MCF 10A (cell line): ENCODE measurements around the gene LRRC56. TPM values are rescaled to one million over a fixed set of nuclear protein-coding genes. Genes with fewer than 3 reads are reported as not detected.

Experiments
- BruUV-seq: library from RNA; stranded (reverse); fragments of 400-500 nt; replicated peaks from 2 replicates; lab custom pipeline; 2021; lab: Mats Ljungman, UMichigan
- CTCF ChIA-PET: fragments of 300-600 bp; sonication (Branson Sonifier 250); formaldehyde crosslinking; extraction: SDS; loops from one replicate; lab custom pipeline; 2021; ENCODE audit warnings: antibody characterized with exemption, inconsistent platforms; lab: Yijun Ruan, JAX
- POLR2A ChIA-PET: fragments of 300-600, 350-650 bp; sonication (Branson Sonifier 250); formaldehyde crosslinking; extraction: SDS; loops from one replicate; lab custom pipeline; 2020; ENCODE audit warnings: antibody characterized with exemption, inconsistent platforms; lab: Yijun Ruan, JAX
- DNase-seq: peaks from one replicate; pipeline ENCODE4 v3.0.0-alpha.2; 2018; ENCODE audit not compliant: unreplicated experiment
- H3K27ac Mint-ChIP-seq: one replicate; pipeline ENCODE4 v1.8.0; 2022; ENCODE audit warnings: mild to moderate bottlenecking, low read depth, mixed read lengths; ENCODE audit not compliant: unreplicated experiment
- H3K27me3 Mint-ChIP-seq: one replicate; pipeline ENCODE4 v1.8.0; 2022; ENCODE audit warnings: mixed read lengths; ENCODE audit not compliant: insufficient read depth, unreplicated experiment
- H3K36me3 Mint-ChIP-seq: one replicate; pipeline ENCODE4 v1.8.0; 2022; ENCODE audit warnings: mild to moderate bottlenecking, moderate library complexity, mixed read lengths; ENCODE audit not compliant: insufficient read depth, unreplicated experiment
- H3K4me1 Mint-ChIP-seq: one replicate; pipeline ENCODE4 v1.8.0; 2022; ENCODE audit warnings: mixed read lengths; ENCODE audit not compliant: insufficient read depth, unreplicated experiment
- H3K4me3 Mint-ChIP-seq: one replicate; pipeline ENCODE4 v1.8.0; 2022; ENCODE audit warnings: mild to moderate bottlenecking, moderate library complexity, mixed read lengths; ENCODE audit not compliant: unreplicated experiment
- H3K9me3 Mint-ChIP-seq: one replicate; pipeline ENCODE4 v1.8.0; 2022; ENCODE audit warnings: mixed read lengths; ENCODE audit not compliant: unreplicated experiment
- intact Hi-C: fragments of 100-400 bp; cut with micrococcal nuclease; formaldehyde crosslinking; loops from 2 replicates; pipeline ENCODE4 v1.14.1; 2022
- total RNA-seq: library from RNA; stranded (reverse); gene quantifications from 2 replicates; pipeline ENCODE4 v1.2.3, GENCODE V29; 2022
- TF ChIP-seq, protein P1 (sequence below): fragments of 200-600 bp; IDR thresholded peaks from one replicate; pipeline ENCODE4 v1.8.0; 2022; ENCODE audit warnings: antibody characterized with exemption, mild to moderate bottlenecking; ENCODE audit not compliant: unreplicated experiment

The LRRC56 gene
- total RNA-seq, 1 experiment from 2014 or later: 0.75 TPM

- H3K27ac Mint-ChIP-seq: peak overlapping the region; percentile 61
- ChIA-PET POLR2A (interaction anchor here (0.8 to 2.9 kb wide), 15 partner anchors 9 to 299 kb away, joined by 3 to 35 read pairs (median 5); partner anchors contain the start of genes PHRF1, PKP3 and RNH1), CTCF (interaction anchor here (0.7 to 3.6 kb wide), 4 partner anchors 11 to 1265 kb away, joined by 3 to 23 read pairs (median 5); no protein-coding TSS in a partner anchor)
- DNase-seq: peak; percentile 85
- no peaks in the 10 kb centered on the region for H3K4me1 Mint-ChIP-seq
- H3K36me3 Mint-ChIP-seq: peaks cover 33% of the 10 kb centered on the region
- H3K9me3 Mint-ChIP-seq: no peaks in the 10 kb centered on the region
- TF ChIP-seq, protein P1, sequence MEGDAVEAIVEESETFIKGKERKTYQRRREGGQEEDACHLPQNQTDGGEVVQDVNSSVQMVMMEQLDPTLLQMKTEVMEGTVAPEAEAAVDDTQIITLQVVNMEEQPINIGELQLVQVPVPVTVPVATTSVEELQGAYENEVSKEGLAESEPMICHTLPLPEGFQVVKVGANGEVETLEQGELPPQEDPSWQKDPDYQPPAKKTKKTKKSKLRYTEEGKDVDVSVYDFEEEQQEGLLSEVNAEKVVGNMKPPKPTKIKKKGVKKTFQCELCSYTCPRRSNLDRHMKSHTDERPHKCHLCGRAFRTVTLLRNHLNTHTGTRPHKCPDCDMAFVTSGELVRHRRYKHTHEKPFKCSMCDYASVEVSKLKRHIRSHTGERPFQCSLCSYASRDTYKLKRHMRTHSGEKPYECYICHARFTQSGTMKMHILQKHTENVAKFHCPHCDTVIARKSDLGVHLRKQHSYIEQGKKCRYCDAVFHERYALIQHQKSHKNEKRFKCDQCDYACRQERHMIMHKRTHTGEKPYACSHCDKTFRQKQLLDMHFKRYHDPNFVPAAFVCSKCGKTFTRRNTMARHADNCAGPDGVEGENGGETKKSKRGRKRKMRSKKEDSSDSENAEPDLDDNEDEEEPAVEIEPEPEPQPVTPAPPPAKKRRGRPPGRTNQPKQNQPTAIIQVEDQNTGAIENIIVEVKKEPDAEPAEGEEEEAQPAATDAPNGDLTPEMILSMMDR: no peak
- H3K4me3 Mint-ChIP-seq: peak overlapping the region; percentile 76
- BruUV-seq: no TSS peak
- intact Hi-C loops: no loop called here
- no peaks in the 10 kb centered on the region for H3K27me3 Mint-ChIP-seq
Measured at GRCh38 chr11:534396-535209, 2.7 kb upstream of the LRRC56 start.

DNA sequence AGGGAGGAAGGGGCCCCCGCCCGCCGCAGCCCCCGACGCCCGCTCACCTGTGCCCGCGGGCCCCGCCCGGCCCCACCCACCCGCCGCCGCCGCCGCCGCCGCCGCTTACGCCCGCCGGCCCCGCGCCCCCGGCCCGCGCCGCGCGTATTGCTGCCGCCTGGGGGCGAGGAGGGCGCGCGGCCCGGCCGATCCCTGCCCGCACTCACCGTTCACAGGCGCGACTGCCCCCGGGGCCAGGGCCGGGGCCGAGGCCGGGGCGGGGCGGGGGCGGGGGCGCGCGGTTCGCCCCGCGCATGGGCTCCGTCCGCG, 2.2 kb upstream of the LRRC56 start:
- DNase-seq: no peak
- ChIA-PET CTCF (interaction anchor here (1.2 to 1.6 kb wide), 2 partner anchors 10 to 12 kb away, joined by 4 to 6 read pairs; no protein-coding TSS in a partner anchor), POLR2A (interaction anchor here (0.9 to 2.9 kb wide), 19 partner anchors 9 to 271 kb away, joined by 3 to 35 read pairs (median 7); partner anchors contain the start of genes LMNTD2, PHRF1, PTDSS2 and RNH1)
- BruUV-seq: no TSS peak
- Mint-ChIP-seq H3K4me1 (no peaks in the 10 kb centered on the region), H3K27ac (peak overlapping the region; percentile 61), H3K27me3 (no peaks in the 10 kb centered on the region), H3K4me3 (peak overlapping the region; percentile 76), H3K9me3 (no peaks in the 10 kb centered on the region), H3K36me3 (peaks cover 33% of the 10 kb centered on the region)
- TF ChIP-seq, protein P1: no peak
- intact Hi-C loops: no loop called here

GRCh38 chr11:535519-536454, 1.5 kb upstream of the LRRC56 start, which contains the start of gene HRAS:
TSS of gene HRAS (minus strand) at chr11:535576.
- Mint-ChIP-seq H3K4me1 (no peaks in the 10 kb centered on the region), H3K36me3 (peaks cover 33% of the 10 kb centered on the region), H3K27me3 (no peaks in the 10 kb centered on the region), H3K27ac (peak within 1 kb of the TSS; percentile 61), H3K4me3 (peak within 1 kb of the TSS; percentile 76), H3K9me3 (no peaks in the 10 kb centered on the region)
- DNase-seq: peak; percentile 92
- CTCF ChIA-PET: interaction anchor here (1.2 to 1.6 kb wide), 2 partner anchors 9 to 12 kb away, joined by 3 to 6 read pairs; no protein-coding TSS in a partner anchor
- POLR2A ChIA-PET: interaction anchor here (0.6 to 2.9 kb wide), 25 partner anchors 13 to 308 kb away, joined by 3 to 35 read pairs (median 5); partner anchors contain the start of genes LMNTD2, PHRF1, PTDSS2 and RNH1
- TF ChIP-seq, protein P1: no peak
- no TSS peak for BruUV-seq
- intact Hi-C loops: no loop called here
